RKO (cell line): Measurements from ENCODE around the gene LALBA.
"Not testable (repeated sequence)": the region's sequence is repeated elsewhere in the genome, so short reads cannot be mapped to it uniquely, and the experiment has no call there.

Experiments
- DNase-seq: peaks from one replicate; pipeline ENCODE4 v3.0.0-alpha.2; 2016; ENCODE audit warnings: low spot score

Gene LALBA

DNA sequence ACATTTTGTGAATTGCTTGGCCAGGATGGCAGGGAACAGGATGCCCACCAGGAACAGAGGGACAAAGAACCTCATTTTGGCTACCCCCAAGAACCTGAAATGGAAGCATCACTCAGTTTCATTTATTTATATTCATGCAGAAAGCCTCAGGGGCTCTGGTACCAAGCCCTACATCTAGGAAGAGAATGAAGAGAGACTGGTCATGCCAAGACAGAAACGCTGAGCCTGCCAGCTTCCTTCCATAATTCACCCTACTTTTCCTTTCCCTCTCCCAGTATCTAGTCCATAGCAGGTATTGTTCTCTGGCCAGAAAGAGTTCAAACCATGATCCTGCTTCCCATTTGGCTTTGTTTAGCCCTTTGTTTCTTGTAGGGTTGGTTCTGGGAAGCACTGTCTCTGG is at the start of gene LALBA:
Gene LALBA (minus strand): TSS at position 101 of the 400 bp plus-strand sequence. CDS start 26 bp downstream, at position 75.
- no peak for DNase-seq

DNA sequence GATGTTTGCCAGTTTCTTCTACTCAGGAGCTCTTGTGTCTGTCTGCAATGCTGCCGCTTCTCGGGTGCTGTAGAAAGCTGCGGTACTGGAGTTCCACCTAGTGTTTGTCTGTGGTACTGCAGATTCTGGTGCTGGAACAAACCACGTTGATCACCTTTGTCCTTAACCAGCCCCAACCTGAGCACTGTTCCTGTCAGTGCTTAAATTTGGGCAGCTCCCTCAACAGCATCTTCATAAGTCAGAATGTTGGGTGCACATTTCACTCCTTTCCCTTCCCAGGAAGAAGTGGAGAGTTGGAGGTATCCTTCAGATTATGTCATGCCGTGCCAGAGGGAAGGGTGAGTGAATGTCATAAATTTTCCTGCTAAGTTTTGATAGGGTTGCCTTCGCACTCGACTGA is 48.7 kb upstream of the LALBA start:
- peak; percentile 75 for DNase-seq

DNA sequence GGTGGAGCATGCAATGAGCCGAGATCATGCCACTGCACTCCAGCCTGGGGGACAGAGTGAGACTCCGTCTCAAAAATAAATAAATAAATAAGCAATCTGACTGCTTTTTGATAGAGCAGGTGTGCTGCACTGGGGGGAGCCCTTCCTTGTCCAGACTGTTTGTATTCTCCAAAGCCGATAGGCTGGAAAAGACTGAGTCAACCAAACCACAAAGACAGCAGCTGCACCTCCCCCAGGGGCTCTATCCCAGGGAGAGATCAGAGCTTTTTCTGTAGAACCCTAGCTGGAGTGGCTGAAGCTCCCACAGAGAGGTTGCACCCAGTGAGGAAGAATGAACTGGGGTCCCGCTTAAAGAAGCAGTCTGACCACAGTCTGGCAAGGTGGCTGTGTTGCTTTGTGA is 45.8 kb upstream of the LALBA start:
- DNase-seq = no peak

DNA sequence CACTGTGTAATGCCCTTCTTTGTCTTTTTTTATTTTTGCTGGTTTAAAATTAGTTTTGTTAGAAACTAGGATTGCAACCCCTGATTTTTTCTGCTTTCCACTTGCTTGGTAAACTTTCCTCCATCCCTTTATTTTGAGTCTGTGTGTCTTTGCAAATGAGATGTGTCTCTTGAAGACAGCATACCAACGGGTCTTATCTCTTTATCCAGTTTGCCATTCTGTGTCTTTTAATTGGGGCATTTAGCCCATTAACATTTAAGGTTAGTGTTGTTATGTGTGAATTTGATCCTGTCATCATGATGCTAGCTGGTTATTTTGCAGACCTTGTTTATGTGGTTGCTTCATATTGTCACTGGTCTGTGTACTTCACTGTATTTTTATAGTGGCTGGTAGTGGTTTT is 43.5 kb upstream of the LALBA start:
- no peak for DNase-seq

DNA sequence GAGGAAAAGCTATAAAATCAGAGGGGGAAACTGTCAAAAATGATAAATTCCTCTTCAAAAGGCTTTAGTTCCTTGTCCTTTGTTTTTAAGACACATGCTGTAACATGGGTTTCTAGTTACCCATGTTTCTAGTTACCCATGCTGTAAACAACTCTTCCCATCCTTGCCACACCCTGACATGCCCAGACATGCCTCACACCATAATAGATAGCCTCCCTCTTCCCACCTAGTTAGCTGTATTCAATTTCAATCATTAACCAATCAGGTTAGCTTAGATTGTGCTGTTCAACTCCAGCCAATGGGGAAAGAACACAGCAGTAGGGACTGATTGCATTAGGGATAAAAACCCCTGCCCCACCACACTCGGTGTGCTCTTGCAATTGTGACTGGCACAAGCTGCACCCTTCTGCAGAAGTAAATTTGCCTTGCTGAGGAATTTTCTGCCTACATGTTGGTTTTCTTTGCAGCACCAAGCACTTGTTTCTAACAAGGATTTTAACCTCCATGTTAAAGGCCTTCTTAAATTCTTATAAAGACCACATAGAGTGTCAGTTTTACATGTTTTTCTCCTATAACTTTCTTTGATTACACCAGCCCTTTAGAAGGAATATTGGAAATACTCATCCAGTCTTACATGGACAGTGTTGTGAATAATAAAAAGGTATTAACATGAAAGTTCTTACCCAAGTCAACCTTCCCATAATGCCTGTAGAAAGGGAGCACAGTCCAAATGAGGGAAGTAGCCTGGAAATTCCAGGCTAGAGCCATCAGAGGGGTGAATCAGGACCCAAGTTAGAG is 32.5 kb upstream of the LALBA start:
- no peak for DNase-seq

DNA sequence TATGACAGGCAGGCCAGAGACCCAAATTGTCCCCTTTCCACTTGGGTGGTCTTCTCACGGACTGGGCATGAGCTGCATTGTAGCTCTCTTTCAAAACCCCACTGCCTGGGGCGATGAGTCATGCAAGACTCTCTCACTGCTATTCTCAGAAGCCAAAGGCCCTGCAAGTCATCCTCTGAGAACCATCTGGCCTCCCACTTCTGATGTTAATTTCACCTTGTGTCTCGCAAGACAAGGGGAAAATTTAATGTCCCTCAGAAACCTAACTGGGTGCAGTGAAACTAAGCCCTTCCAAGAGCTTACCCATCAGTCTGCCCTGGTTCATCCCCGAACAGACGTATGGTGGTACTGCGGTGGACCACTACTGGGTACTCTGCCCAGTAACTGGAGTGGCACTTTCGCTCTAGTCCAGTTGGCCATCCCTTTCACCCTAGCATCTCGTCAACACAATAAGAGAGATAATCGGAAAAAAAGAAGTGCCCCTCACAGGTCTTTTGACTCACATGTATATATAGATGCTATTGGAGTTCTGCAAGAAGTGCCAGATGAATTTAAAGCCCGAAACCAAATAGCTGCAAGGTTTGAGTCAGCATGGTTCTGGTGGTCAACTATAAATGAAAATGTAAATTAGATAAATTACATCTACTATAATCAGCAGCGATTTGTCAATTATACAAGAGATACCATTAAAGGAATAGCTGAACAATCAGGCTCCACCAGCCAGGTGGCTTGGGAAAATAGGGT is 31.3 kb upstream of the LALBA start:
- no peak for DNase-seq

DNA sequence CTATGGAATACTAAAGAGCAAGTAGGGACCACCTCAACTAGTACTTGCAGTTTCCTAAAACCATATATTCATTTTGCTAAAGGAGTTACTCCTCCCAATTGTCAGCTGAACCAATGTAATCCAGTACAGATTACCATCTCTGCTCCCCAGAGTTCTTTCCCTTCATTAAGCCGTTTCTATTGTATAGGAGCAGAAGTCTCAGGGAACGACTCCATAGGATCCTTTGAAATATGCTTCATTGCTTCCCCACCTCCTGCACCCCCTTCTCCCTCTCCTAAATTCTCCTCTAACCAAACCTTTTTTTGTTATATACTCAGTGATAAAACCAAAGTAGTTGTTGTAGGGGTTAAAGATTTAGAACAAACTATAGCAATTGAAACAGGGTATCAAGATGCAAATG is 30.7 kb upstream of the LALBA start:
- DNase-seq = no peak

DNA sequence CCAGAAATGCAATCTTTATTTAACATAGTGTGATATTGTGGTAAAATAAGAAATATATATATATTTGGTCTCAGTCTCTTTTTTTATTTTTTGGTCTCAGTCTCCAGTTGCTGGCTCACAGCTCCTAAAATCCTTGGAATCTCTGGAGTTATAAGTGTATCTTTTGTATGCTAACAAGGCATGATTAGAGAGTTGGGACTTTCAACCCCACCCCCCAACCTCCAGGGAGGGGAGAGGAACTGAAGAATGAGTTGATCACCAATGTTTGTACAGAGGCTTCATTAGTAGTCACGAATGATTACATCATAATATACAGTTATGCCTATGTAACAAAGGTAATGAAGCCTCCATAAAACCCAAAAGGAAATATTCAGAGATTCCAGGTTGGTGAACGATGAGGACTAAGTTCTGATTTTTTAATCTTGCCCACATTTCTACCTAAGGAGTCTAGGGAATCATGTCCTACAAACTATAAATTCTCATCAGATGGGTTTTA is 22.8 kb upstream of the LALBA start:
- no peak for DNase-seq

DNA sequence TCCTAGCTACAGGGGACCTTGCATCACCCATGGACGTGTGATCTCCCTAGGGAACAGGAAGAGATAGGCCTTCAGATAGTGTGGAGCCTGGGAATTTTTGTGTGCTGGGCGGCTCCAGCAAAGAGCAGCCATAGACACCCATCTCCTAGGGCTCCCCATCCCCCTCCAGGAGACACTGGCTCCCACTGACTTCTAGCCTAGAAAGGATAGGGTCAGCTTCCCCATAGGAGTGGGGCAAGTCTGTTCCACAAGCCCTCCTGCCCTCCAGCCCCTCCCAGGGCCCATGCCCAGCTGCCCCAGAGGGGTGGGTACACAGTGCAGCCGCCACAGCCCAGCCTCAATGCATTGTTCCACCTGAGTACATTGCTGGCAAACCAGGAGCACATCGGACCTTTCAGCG is 16.5 kb upstream of the LALBA start:
- DNase-seq = no peak

DNA sequence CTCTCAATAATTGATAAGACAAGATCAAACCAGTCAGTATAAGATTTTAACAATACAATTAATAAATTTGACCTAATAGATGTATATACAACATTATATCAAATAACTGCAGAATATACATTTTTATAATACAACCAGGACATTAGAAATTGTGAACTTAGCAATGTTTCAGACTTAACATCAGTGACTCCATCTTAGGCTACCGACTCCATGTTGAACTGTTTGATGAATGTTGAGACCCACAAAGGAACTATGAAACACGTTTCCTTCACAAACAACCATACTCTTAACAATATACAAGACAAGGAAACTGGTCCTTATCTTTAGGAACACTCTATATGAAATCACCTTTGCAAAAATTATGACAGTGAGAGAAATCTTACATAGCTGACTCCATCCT is 13.9 kb upstream of the LALBA start:
- DNase-seq = no peak

DNA sequence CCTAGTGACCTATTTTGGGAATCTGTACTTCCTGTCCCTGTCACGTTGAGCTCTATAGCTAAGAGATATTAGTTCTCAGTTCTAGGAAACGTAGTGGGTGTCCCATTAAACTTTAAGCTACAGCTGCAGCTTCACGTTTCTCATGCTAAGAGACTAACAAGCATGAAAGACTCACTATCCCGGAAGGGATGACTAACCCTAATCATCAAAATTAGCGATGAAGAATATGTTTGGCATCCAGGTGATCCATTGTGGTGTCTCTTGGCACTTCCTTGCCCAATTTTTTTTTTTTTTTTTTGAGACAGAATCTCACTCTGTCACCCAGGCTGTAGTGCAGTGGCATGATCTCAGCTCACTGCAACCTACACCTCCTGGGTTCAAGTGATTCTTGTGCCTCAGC is 11.0 kb upstream of the LALBA start:
- peak; percentile 32 for DNase-seq

DNA sequence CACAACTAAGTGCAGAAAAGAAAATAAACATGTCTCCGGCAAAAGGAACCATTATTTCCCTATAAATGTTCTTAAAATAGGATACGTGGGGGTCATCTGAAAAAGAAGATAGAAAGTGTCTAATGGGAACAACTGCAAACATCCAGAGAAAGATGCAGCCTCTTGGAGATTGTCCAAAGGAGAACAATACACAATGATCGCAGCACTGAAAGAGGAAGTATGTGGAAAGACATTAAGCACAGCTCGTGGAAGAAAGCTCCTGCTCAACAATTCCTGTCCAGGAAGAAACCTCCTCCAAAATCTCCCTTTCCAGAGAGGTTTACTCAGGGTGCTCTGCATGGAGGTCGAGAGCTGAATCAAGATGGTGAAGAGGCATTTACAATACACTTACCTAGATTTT is 2.5 kb upstream of the LALBA start:
- DNase-seq = no peak

DNA sequence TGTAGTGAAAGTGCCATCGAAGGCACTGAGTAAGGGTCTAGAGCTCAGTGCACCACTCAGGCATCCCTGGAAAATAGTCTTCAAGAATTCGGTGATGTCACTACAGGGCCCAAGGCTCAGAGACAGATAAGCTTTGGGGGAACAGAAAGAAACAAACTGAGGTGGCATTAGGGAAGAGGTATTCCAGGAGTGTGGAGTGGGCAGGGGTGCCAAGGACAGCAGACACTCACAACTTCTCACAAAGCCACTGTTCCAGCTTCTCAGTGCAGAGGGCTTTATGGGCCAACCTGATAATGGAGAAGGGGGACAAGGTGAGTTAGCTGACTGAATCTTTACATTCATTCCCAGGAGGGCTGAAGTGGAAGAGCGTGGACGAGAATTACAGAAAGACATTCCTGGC is 2.1 kb downstream of the LALBA start:
- no peak for DNase-seq

DNA sequence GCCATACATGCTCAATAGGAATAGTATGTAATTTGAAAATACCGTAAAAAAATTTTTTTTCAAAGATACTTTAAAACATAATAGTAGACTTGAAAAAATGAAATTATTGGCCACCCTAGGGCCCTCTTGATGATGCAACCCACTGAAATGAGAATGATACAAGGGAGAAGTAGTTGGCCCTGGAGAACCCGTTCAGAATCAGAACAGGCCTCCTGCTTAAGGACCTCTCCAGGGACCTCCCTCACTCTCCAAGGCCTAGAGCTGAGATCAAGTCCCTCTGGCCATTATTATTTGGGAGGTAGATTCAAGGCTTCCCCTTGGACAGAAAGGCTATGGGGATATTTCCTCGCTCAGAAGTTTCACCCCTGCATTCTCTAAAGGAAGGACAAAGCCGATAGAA is 11.9 kb downstream of the LALBA start:
- DNase-seq = no peak

DNA sequence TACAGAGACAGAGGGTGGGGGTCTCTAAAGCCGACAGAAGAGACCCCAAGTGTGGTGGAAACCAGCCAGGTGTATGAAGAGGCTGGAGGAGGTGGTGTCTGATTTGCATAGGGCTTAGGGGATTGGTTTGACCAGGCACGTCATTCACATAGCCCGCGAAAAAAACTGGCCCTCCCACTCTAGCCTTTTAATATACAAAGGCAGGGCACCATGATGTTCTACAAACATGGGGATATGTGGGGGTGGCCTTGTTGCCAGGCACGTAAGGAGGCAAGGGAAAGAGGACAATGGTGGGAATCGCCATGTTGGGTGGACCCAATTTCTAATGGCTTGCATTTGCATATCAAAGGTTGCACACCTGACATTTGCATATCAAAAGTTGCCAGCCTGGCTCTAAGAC is 13.2 kb downstream of the LALBA start:
- DNase-seq = no peak

DNA sequence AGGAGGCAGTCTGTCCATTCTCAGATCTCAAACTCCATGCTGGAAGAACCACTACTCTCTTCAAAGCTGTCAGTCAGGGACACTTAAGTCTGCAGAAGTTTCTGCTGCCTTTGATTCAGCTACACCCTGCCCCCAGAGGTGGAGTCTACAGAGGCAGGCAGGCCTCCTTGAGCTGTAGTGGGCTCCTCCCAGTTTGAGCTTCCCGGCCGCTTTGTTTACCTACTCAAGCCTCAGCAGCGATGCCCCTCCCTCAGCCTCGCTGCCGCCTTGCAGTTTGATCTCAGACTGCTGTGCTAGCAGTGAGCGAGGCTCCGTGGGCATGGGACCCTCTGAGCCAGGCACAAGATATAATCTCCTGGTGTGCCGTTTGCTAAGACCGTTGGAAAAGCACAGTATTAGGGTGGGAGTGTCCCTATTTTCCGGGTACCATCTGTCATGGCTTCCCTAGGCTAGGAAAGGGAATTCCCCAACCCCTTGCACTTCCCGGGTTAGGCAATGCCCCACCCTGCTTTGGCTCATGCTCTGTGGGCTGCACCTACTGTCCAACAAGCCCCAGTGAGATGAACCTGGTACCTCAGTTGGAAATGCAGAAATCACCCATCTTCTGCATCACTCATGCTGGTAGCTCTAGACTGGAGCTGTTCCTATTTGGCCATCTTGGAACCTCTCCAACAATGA is 16.0 kb downstream of the LALBA start:
- not testable (repeated sequence) for DNase-seq

DNA sequence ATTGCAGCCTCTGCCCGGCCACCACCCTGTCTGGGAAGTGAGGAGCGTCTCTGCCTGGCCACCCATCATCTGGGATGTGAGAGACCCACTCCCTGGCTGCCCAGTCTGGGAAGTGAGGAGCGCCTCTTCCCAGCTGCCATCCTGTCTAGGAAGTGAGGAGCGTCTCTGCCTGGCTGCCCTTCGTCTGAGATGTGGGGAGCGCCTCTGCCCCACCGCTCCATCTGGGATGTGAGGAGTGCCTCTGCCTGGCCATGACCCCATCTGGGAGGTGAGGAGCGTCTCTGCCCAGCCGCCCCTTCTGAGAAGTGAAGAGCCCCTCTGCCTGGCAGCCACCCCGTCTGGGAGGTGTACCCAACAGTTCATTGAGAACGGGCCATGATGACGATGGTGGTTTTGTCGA is 18.2 kb downstream of the LALBA start:
- not testable (repeated sequence) for DNase-seq

DNA sequence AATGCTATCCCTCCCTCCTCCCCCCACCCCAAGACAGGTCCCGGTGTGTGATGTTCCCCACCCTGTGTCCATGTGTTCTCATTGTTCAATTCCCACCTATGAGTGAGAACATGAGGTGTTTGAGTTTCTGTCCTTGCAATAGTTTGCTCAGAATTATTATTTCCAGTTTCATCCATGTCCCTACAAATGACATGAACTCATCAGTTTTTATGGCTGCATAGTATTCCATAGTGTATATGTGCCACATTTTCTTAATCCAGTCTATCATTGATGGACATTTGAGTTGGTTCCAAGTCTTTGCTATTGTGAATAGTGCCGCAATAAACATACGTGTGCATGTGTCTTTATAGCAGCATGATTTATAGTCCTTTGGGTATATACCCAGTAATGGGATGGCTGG is 22.8 kb downstream of the LALBA start:
- not testable (repeated sequence) for DNase-seq

DNA sequence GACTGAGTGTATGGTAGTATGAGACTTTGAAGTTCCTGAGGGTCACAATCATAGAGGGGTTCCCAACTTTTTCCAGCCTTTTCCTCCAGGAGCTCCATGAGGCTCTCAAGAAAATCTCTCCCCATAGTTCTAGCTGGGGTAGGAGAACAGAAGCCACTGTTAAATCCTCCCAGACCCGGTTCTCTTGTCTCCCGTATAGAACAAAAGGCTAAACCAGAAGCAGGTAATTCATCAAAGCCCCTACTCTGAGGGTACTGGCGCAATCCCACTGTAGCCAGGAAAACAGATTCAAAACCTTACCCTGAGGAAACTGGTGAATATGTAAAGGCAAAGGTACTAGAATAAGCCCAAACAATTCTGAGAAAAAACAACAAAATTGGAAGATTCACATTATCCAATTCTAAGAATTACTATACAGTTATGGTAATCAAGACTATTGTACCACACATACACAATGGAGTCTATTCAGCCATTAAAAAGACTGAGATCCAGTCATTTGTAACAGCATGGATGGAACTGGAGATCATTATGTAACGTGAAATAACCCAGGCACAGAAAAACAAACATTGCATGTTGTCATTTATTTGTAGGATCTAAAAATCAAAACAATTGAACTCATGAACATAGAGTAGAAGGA is 23.9 kb downstream of the LALBA start:
- no peak for DNase-seq

DNA sequence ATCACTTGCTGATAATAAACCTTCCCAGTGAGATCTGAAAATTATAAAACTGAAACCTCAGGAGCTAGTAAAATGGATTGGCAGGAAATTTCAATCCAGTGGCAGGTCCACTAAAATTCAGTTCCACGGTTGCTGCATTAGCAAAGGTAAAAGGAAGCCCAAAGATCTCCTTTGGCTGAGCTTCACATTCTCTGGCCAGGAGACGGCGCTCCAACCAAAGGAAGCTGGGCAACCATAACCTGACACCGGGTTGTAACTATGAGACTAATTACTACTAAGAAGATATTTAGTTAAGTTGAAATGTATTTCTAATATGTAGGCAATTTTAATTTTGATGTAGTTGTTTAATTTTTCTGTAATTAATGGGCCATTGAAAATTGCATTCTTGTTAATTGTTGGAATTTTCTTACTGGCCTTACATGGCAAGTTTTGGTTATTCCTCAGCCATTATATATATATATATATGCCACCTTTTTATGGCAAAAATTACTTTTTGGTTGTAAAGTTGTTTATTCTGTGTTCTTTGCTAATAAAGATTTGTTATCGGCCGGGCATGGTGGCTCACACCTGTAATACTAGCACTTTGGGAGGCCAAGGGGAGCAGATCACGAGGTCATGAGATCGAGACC is 27.4 kb downstream of the LALBA start:
- peak; percentile 47 for DNase-seq

DNA sequence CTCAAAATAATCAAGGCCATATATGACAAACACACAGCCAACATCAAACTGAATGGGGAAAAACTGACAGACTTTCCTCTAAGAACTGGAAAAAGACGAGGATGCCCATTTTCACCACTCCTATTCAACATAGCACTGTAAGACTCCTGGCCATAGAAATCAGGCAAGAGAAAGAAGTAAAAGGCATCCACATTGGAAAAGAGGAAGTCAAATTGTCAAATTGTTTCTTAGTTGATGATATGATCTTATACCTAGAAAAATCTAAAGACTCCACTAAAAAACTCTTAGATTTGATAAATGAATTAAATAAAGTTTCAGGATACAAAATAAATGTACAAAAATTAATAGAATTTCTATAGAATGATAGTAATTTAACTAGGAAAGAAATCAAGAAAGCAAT is 33.2 kb downstream of the LALBA start:
- no peak for DNase-seq

DNA sequence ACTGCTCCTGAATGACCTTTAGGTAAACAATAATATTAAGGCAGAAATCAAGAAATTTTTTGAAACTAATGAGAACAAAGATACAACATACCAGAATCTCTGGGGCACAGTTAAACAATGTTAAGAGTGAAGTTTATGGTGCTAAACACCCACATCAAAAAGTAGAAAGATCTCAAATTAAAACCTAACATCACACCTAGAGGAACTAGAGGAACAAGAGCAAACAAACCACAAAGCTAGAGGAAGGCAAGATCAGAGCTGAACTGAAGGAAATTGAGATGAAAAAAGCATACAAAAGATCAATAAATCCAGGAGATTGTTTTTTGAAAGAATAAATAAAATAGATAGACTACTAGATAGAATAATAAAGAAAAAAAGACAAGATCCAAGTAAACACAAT is 37.2 kb downstream of the LALBA start:
- no peak for DNase-seq
